NOMO-1 (cell line): ENCODE data around the gene CCDC178.
"Not testable (repeated sequence)": the region's sequence is repeated elsewhere in the genome, so short reads cannot be mapped to it uniquely, and the experiment has no call there.

ENCODE experiments used
- DNase-seq, 2 experiments: peaks; one replicate each; lab custom pipeline; 2025; ENCODE audit not compliant: unreplicated experiment in 2 of 2; lab: John Stamatoyannopoulos, UW

The CCDC178 gene

GRCh38 chr18:33355756-33356155 lies 84.8 kb downstream of the CCDC178 start:
- DNase-seq, result no peak

GRCh38 chr18:33355263-33355662 lies 85.3 kb downstream of the CCDC178 start:
- DNase-seq, result no peak

- DNase-seq, result no peak
Observed at GRCh38 chr18:33350256-33350655, 90.3 kb downstream of the CCDC178 start.

- DNase-seq, result not testable (repeated sequence)
Observed at GRCh38 chr18:33339733-33340132, 100.8 kb downstream of the CCDC178 start.

GRCh38 chr18:33334781-33335180 lies 105.7 kb downstream of the CCDC178 start:
- DNase-seq, result no peak

GRCh38 chr18:33330711-33331110 lies 109.8 kb downstream of the CCDC178 start:
- no peak for DNase-seq

GRCh38 chr18:33326975-33327374 lies 113.5 kb downstream of the CCDC178 start:
- DNase-seq, result no peak

- DNase-seq, result no peak
Observed at GRCh38 chr18:33317640-33318039, 122.9 kb downstream of the CCDC178 start.

- no peak for DNase-seq
Observed at GRCh38 chr18:33316146-33316587, 124.4 kb downstream of the CCDC178 start.

- DNase-seq, result no peak
Observed at GRCh38 chr18:33307520-33307919, 133.0 kb downstream of the CCDC178 start.

GRCh38 chr18:33304277-33304676 lies 136.2 kb downstream of the CCDC178 start:
- DNase-seq, result no peak

GRCh38 chr18:33291539-33291938 lies 149.0 kb downstream of the CCDC178 start:
- DNase-seq, result no peak

- no peak for DNase-seq
Observed at GRCh38 chr18:33288082-33288716, 152.3 kb downstream of the CCDC178 start.

- DNase-seq, result no peak
Observed at GRCh38 chr18:33282709-33283333, 157.7 kb downstream of the CCDC178 start.

GRCh38 chr18:33282142-33282541 lies 158.4 kb downstream of the CCDC178 start:
- DNase-seq, result no peak

- no peak for DNase-seq
Observed at GRCh38 chr18:33277431-33277830, 163.1 kb downstream of the CCDC178 start.

GRCh38 chr18:33275843-33276242 lies 164.7 kb downstream of the CCDC178 start:
- DNase-seq, result no peak

GRCh38 chr18:33270297-33270696 lies 170.2 kb downstream of the CCDC178 start:
- no peak for DNase-seq

GRCh38 chr18:33269223-33269622 lies 171.3 kb downstream of the CCDC178 start:
- no peak for DNase-seq

- no peak for DNase-seq
Observed at GRCh38 chr18:33264566-33264965, 176.0 kb downstream of the CCDC178 start.

- DNase-seq, result no peak
Observed at GRCh38 chr18:33239298-33239697, 201.2 kb downstream of the CCDC178 start.

GRCh38 chr18:33232318-33232626 lies 208.2 kb downstream of the CCDC178 start:
- no peak for DNase-seq
